HEK293 (cell line): ENCODE results near the gene IGSF23.

Source experiments
- GLI4 ChIP-seq: fragments of 450-650 bp; formaldehyde crosslinking; IDR thresholded peaks from 2 replicates; pipeline ENCODE4 v1.5.1; 2016; ENCODE audit warnings: missing biosample characterization, missing genetic modification characterization
- GLIS2 ChIP-seq: fragments of 450-650 bp; formaldehyde crosslinking; IDR thresholded peaks from 2 replicates; pipeline ENCODE4 v1.5.1; 2016; ENCODE audit warnings: missing biosample characterization, missing genetic modification characterization
- KLF1 ChIP-seq: fragments of 450-650 bp; formaldehyde crosslinking; IDR thresholded peaks from 2 replicates; pipeline ENCODE4 v1.5.1; 2016; ENCODE audit warnings: missing biosample characterization, missing genetic modification characterization
- PRDM10 ChIP-seq: fragments of 450-650 bp; formaldehyde crosslinking; IDR thresholded peaks from 2 replicates; pipeline ENCODE4 v1.5.1; 2016; ENCODE audit warnings: missing biosample characterization, missing genetic modification characterization
- ZBTB20 ChIP-seq: fragments of 450-650 bp; formaldehyde crosslinking; IDR thresholded peaks from 2 replicates; pipeline ENCODE4 v1.5.1; 2016; ENCODE audit warnings: missing biosample characterization, missing genetic modification characterization
- ZBTB48 ChIP-seq: fragments of 450-650 bp; formaldehyde crosslinking; IDR thresholded peaks from 2 replicates; pipeline ENCODE4 v1.5.1; 2016; ENCODE audit warnings: missing biosample characterization, missing genetic modification characterization
- ZBTB49 ChIP-seq: fragments of 450-650 bp; formaldehyde crosslinking; IDR thresholded peaks from 2 replicates; pipeline ENCODE4 v1.5.1; 2016; ENCODE audit warnings: missing biosample characterization, missing genetic modification characterization, low read depth
- ZBTB7A ChIP-seq: fragments of 450-650 bp; formaldehyde crosslinking; IDR thresholded peaks from 2 replicates; pipeline ENCODE4 v1.5.1; 2016; ENCODE audit warnings: low read depth, missing biosample characterization, missing genetic modification characterization
- ZFHX2 ChIP-seq: fragments of 450-650 bp; formaldehyde crosslinking; conservative IDR thresholded peaks from 2 replicates; pipeline ENCODE4 v1.5.1; 2016; ENCODE audit warnings: missing biosample characterization, missing genetic modification characterization
- ZFP69B ChIP-seq: fragments of 450-650 bp; formaldehyde crosslinking; IDR thresholded peaks from 2 replicates; pipeline ENCODE4 v1.5.1; 2016; ENCODE audit warnings: missing biosample characterization, missing genetic modification characterization
- ZIC2 ChIP-seq: fragments of 450-650 bp; formaldehyde crosslinking; IDR thresholded peaks from 2 replicates; pipeline ENCODE4 v1.5.1; 2016; ENCODE audit warnings: missing biosample characterization, missing genetic modification characterization
- ZNF157 ChIP-seq: fragments of 450-650 bp; formaldehyde crosslinking; IDR thresholded peaks from 2 replicates; pipeline ENCODE4 v1.5.1; 2016; ENCODE audit warnings: missing biosample characterization, missing genetic modification characterization
- ZNF2 ChIP-seq: fragments of 450-650 bp; formaldehyde crosslinking; IDR thresholded peaks from 2 replicates; pipeline ENCODE4 v1.5.1; 2016; ENCODE audit warnings: missing biosample characterization, missing genetic modification characterization
- ZNF214 ChIP-seq: fragments of 450-650 bp; formaldehyde crosslinking; IDR thresholded peaks from 2 replicates; pipeline ENCODE4 v1.5.1; 2017; ENCODE audit warnings: missing biosample characterization, mild to moderate bottlenecking, missing genetic modification characterization, borderline replicate concordance
- ZNF274 ChIP-seq, 2 experiments: fragments of 200-500 bp in 1 of 2; fragments of 450-650 bp in 1 of 2; sonication (Bioruptor generic) in 1 of 2; formaldehyde crosslinking in 1 of 2; IDR thresholded peaks; 2 replicates each; pipeline versions ENCODE4 v1.5.1 to v1.6.1; 2014 to 2016; ENCODE audit warnings: borderline replicate concordance in 1 of 2, inconsistent platforms in 1 of 2, low read length in 1 of 2, missing biosample characterization in 1 of 2, missing genetic modification characterization in 1 of 2
- ZNF394 ChIP-seq: fragments of 450-650 bp; formaldehyde crosslinking; IDR thresholded peaks from 2 replicates; pipeline ENCODE4 v1.5.1; 2016; ENCODE audit warnings: missing biosample characterization, missing genetic modification characterization, mild to moderate bottlenecking, moderate library complexity, borderline replicate concordance
- ZNF423 ChIP-seq: fragments of 450-650 bp; formaldehyde crosslinking; IDR thresholded peaks from 2 replicates; pipeline ENCODE4 v1.5.1; 2016; ENCODE audit warnings: missing biosample characterization, missing genetic modification characterization
- ZNF501 ChIP-seq: fragments of 450-650 bp; formaldehyde crosslinking; IDR thresholded peaks from 2 replicates; pipeline ENCODE4 v1.5.1; 2016; ENCODE audit warnings: missing biosample characterization, missing genetic modification characterization
- ZNF548 ChIP-seq: fragments of 450-650 bp; formaldehyde crosslinking; IDR thresholded peaks from 2 replicates; pipeline ENCODE4 v1.5.1; 2016; ENCODE audit warnings: missing biosample characterization, missing genetic modification characterization
- ZNF626 ChIP-seq: fragments of 450-650 bp; sonication (Bioruptor Pico); formaldehyde crosslinking; IDR thresholded peaks from 2 replicates; pipeline ENCODE4 v1.5.1; 2018; ENCODE audit warnings: missing biosample characterization, missing genetic modification characterization, inconsistent platforms
- ZNF629 ChIP-seq: fragments of 450-650 bp; formaldehyde crosslinking; IDR thresholded peaks from 2 replicates; pipeline ENCODE4 v1.5.1; 2017; ENCODE audit warnings: missing biosample characterization, missing genetic modification characterization
- ZNF639 ChIP-seq: fragments of 450-650 bp; formaldehyde crosslinking; IDR thresholded peaks from 2 replicates; pipeline ENCODE4 v1.5.1; 2016; ENCODE audit warnings: missing biosample characterization, missing genetic modification characterization
- ZNF660 ChIP-seq: fragments of 450-650 bp; IDR thresholded peaks from 2 replicates; pipeline ENCODE4 v1.5.1; 2018; ENCODE audit warnings: missing biosample characterization, mild to moderate bottlenecking, missing genetic modification characterization
- ZNF664 ChIP-seq: fragments of 450-650 bp; formaldehyde crosslinking; IDR thresholded peaks from 2 replicates; pipeline ENCODE4 v1.5.1; 2016; ENCODE audit warnings: missing biosample characterization, missing genetic modification characterization
- ZSCAN30 ChIP-seq: fragments of 450-650 bp; IDR thresholded peaks from 2 replicates; pipeline ENCODE4 v1.5.1; 2018; ENCODE audit warnings: missing biosample characterization, mild to moderate bottlenecking, missing genetic modification characterization, moderate library complexity
- TF ChIP-seq, protein P1 (sequence below): fragments of 450-650 bp; formaldehyde crosslinking; IDR thresholded peaks from 2 replicates; pipeline ENCODE4 v1.5.1; 2016; ENCODE audit warnings: missing biosample characterization, missing genetic modification characterization
- TF ChIP-seq, protein P2 (sequence below): fragments of 450-650 bp; formaldehyde crosslinking; IDR thresholded peaks from 2 replicates; pipeline ENCODE4 v1.5.1; 2016; ENCODE audit warnings: missing biosample characterization, missing genetic modification characterization

The IGSF23 gene

DNA sequence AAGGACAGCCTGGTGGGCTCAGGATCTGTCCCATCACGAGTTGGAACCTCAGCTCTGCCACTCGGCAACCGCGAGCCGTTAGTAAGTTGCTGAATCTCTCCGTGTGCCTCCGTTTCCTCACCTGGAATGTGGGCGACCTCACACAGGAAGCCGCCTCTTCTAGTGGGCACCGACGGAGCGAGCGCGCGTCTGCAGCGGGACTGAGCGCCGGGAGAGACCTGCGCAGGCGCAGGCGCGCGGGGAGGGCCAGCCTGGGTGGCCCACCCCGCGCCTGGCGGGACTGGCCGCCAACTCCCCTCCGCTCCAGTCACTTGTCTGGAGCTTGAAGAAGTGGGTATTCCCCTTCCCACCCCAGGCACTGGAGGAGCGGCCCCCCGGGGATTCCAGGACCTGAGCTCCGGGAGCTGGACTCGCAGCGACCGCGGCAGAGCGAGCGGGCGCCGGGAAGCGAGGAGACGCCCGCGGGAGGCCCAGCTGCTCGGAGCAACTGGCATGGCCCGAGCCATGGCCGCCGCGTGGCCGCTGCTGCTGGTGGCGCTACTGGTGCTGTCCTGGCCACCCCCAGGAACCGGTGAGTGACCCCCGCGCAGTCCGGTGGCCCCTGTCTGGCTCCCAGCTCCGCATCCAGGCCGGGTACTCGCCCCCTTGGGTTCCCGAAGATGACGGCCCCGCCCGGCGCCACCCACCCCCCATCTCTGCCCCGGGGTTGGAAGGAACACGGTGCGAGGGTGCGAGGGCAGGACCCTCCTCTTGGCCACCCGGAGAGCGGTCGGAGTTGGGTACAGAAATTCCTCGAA is 30.4 kb downstream of the IGSF23 start, which contains the start of gene PVR (continued):
- peak; percentile 63 for TF ChIP-seq PRDM10 (tag by site-specific recombination)
- TF ChIP-seq ZBTB7A: no peak
- TF ChIP-seq ZNF394 (tag by site-specific recombination): peak; percentile 71; the same call in 1 of the 2 replicates
- no peak for TF ChIP-seq ZNF629 (tag by site-specific recombination)
- peak; percentile 54 for TF ChIP-seq ZFHX2
- peak; percentile 97 for TF ChIP-seq GLIS2 (tag by site-specific recombination)
- no peak for TF ChIP-seq ZNF274 (IDR thresholded peaks at IDR 0.05; ENCODE audit: low read length)
- peak; percentile 21; the same call in 1 of the 2 replicates for TF ChIP-seq ZNF274 (tag by site-specific recombination; IDR thresholded peaks at IDR 0.05; ENCODE audit: borderline replicate concordance)
- TF ChIP-seq ZNF423: peak; percentile 64
- TF ChIP-seq ZFP69B (tag by site-specific recombination): peak; percentile 27; the same call in 1 of the 2 replicates
- peak; percentile 11; the same call in 1 of the 2 replicates for TF ChIP-seq ZBTB48 (tag by site-specific recombination)
- peak; percentile 38; the same call in 1 of the 2 replicates for TF ChIP-seq ZSCAN30 (tag by site-specific recombination)
- no peak for TF ChIP-seq ZNF548 (tag by site-specific recombination)
- no peak for TF ChIP-seq GLI4
- no peak for TF ChIP-seq ZNF639 (tag by site-specific recombination)
- TF ChIP-seq ZBTB49 (tag by site-specific recombination): no peak
- no peak for TF ChIP-seq ZNF214 (tag by site-specific recombination)
- TF ChIP-seq ZNF664 (tag by site-specific recombination): no peak
- TF ChIP-seq, protein P1, sequence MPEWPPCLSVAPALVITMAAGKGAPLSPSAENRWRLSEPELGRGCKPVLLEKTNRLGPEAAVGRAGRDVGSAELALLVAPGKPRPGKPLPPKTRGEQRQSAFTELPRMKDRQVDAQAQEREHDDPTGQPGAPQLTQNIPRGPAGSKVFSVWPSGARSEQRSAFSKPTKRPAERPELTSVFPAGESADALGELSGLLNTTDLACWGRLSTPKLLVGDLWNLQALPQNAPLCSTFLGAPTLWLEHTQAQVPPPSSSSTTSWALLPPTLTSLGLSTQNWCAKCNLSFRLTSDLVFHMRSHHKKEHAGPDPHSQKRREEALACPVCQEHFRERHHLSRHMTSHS (tag by site-specific recombination): no peak
- TF ChIP-seq KLF1 (tag by site-specific recombination): peak; percentile 12; the same call in 1 of the 2 replicates
- peak; percentile 88 for TF ChIP-seq ZNF660 (tag by site-specific recombination)
- TF ChIP-seq, protein P2, sequence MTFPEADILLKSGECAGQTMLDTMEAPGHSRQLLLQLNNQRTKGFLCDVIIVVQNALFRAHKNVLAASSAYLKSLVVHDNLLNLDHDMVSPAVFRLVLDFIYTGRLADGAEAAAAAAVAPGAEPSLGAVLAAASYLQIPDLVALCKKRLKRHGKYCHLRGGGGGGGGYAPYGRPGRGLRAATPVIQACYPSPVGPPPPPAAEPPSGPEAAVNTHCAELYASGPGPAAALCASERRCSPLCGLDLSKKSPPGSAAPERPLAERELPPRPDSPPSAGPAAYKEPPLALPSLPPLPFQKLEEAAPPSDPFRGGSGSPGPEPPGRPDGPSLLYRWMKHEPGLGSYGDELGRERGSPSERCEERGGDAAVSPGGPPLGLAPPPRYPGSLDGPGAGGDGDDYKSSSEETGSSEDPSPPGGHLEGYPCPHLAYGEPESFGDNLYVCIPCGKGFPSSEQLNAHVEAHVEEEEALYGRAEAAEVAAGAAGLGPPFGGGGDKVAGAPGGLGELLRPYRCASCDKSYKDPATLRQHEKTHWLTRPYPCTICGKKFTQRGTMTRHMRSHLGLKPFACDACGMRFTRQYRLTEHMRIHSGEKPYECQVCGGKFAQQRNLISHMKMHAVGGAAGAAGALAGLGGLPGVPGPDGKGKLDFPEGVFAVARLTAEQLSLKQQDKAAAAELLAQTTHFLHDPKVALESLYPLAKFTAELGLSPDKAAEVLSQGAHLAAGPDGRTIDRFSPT (tag by site-specific recombination): no peak
- no peak for TF ChIP-seq ZNF157 (tag by site-specific recombination)
- TF ChIP-seq ZIC2 (tag by site-specific recombination): peak; percentile 44
- TF ChIP-seq ZNF626: no peak
- peak; percentile 39; the same call in 1 of the 2 replicates for TF ChIP-seq ZNF501 (tag by site-specific recombination)
- no peak for TF ChIP-seq ZBTB20
- no peak; the same call in 1 of the 2 replicates for TF ChIP-seq ZNF2
